Measurements from ENCODE around the gene ACADS.
"Not testable (repeated sequence)": the region's sequence is repeated elsewhere in the genome, so short reads cannot be mapped to it uniquely, and the experiment has no call there.

Gene ACADS

DNA sequence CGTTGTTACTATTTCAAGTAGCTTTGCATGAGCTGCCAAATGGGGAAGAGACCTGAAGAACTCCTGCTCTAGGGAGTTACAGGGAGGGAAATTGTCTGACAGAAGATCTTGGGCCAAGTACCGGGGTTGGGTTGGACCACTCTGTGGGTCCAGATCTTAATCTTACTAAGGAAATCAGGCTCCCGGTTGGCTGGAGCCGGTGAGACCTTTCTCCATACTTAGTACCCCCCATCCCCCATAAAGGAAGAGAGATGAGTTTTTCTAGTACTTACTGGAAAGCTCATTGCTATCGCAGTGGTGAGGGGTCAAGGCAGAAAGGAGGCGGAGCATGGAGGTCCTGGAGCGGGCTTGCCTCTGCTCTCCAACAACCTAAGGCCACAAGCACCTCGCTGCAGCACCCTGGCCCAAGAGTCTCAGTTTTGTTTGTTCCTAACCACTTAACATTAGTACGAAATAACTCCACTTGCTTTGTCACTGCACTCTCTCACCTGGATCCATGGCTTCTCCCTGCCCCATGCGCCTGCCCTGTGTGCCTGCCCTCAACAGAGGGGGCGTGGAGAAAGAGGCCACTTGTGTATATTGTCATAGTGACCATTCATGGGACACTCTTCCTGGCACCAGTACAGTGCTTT is 22.2 kb upstream of the ACADS start:
- DNase-seq = no peak

DNA sequence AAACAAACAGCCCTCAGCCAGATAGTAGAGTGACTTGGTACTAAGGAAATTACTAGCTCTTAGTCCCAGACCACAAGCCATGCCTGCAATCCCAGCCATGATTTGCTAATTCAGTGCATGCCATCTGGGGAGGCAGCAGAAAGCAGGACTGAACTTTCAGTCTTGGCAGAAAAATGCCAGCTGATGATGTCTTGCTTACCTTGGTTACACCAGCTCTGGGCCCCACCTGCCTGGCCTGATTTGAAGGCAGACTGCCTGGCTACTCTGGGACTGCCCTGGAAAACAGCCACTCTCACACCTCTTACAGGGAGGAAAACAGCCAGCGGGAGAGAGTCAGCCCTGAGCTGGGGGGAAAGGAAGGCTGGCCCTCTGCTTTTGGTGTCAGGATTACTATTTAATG is 20.0 kb upstream of the ACADS start:
- DNase-seq = no peak

DNA sequence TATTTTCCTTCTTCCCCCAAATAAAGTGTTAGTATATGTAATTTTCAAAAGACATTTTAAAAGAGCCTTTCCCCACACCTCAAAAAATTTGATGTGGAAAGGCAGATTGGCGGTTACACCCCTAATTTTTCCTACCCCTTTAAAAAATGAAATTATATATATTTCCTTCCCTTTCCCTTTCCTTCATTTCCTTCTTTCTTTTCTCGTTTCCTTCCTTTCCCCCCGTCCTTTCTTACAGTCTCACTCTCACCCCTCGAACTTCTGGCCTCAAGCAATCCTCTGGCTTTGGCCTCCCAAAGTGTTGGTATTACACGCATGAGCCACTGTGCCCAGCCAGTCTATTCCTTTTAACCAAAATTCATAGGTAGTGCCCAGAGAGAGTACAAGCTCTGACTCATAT is 19.6 kb upstream of the ACADS start:
- DNase-seq = no peak

DNA sequence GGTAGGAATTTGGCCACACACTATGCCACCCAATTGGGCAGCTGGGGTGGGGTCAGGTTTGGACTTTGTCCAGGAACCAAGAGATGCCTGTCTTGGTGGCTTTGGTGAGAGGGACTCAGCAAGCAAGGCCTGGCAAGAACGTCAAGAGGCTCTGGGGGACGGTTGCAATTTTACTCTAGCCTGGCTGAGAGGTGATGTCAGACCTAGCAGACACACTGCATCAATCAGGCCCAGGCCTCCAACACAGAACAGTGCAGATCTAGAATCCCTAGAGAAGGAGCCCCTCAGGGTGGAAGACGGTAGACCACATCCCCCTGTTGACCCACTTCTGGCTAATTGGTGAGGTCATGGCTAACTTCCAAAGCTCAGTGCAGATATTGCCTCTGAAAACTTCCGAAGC is 17.0 kb upstream of the ACADS start:
- no peak for DNase-seq

DNA sequence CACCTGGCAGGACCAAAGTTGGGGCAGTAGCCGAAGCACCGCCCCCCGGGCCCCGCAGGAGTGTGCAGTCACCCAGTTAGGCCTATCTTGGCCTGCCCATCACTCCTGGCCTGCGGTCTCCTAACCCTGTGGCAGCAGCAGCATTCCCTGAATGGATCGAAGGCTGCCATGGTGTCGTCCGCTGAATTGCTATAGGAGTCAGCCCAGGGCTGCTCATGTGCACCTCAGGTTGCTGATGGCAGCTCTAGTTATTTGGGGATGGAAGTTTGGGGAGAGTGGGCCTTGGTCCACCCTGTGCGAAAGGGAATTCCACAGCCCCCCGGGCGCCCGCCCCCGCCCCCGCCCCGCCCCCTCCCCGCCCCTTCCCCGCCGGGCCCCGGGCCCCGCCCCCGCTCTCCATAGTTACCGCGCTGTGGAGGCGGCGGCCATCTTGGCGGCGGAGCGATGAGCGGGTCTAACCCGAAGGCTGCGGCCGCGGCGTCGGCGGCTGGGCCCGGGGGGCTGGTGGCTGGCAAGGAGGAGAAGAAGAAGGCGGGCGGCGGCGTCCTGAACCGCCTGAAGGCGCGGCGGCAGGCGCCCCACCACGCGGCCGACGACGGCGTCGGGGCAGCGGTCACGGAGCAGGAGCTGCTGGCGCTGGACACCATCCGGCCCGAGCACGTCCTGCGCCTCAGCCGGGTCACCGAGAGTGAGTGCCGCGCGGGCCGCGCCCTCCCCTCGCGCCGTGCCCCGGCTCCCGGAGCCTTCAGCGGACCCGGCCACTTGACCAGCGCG is 15.4 kb upstream of the ACADS start, which contains the start of gene UNC119B:
Gene UNC119B (plus strand): TSS at position 428 of the 774 bp plus-strand sequence. CDS start 17 bp downstream, at position 445.
- DNase-seq = peak; percentile 81

DNA sequence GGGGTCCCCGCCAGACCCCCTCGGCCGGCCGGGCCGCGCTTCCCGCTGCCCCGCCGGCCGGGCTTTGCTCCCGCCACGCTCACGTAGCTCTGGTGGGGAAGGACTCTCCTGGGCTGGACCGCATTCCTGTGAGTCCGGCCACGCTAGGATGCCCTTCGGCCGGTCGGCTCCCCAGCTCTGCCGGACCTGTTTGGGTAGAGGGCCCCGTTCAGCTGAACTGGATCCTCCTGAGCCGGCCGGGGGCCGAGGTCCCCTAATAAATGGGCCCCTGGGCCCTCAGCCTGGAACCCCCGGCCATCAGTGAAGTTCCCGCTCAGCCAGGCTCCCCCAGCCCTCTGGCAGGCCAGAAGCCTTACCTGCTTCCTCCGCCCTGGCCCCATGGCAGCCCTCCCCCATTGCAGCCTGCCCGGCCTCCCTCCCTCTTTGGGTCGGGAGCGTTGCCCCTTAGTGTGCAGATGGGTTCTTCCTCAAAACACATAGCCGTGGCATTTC is 14.8 kb upstream of the ACADS start:
- peak; percentile 38 to 47 for DNase-seq

DNA sequence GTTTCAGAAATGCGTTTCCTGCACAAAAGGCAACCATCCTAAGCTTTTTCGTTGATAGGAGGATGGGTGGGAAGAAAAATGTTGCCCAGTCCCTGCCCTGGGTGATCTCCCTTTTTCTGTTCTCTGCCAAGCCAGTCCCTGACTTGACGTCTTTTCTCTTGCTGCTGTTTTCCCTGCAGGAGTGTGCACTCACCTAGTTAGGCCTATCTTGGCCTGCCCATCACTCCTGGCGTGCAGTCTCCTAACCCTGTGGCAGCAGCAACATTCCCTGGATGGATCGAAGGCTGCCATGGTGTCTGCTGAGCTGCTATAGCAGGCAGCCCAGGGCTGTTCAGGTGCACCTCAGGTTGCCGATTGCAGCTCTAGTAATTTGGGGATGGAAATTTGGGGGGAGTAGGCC is 14.2 kb upstream of the ACADS start:
- no peak for DNase-seq

DNA sequence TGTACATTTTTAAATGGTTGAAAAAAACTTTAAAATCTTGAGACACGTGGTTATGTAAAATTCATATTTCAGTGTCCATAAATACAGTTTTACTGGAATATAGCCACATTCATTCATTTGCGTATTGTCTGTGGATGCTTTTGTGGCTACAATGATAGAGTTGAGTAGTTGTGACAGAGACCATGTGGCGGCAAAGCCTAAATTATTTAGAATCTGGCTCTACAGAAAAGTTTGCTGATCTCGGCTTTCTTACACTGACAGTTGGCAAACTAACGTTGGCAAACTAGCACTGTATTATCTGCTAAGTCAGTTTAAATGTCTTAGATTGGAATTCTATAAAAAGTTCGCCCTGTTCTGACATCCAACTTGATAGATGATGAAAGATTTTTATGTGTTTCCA is 13.0 kb upstream of the ACADS start:
- no peak for DNase-seq

DNA sequence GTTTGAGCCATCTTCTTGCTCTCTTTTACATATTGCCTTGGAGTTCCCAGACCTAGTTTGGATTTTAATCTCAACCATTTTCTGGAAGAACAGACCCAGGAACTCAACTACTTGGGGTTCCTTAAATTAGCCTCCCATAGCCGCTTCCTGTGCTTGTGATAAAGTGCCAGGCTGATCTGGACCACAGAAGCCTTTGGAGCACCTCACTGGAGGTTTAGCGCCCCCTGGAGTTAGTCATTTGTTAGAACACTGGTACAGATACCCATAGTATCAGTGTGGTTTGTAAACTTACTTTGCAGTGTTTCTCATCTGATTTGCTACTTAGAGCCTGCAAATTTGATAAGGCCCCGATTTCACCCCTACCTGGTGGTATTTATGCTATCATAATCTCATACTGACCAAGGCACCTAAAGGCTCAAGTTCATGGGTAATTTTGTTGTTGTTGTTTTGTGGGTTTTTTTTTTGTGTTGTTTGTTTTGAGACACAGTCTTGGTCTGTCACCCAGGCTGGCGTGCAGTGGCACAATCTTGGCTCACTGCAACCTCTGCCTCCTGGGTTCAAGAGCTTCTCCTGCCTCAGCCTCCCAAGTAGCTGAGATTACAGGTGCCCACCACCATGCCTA is 11.7 kb upstream of the ACADS start:
- peak; percentile 63 to 80 for DNase-seq

DNA sequence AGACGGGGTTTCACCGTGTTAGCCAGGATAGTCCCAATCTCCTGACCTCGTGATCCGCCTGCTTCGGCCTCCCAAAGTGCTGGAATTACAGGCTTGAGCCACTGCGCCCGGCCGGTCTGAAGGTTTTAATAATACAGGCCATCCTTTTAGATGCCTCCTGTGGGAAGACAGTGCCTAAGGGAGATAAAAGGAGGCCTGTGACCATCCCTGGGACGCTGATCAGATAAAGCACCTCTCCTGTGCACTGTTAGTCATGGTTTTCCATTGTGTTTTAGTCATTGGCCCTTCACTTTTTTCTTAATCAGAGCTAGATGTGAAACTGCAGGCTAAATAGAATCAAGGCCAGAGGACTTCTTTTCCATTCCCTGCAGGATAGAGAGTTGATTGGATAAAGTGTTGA is 7.6 kb upstream of the ACADS start:
- DNase-seq = no peak

DNA sequence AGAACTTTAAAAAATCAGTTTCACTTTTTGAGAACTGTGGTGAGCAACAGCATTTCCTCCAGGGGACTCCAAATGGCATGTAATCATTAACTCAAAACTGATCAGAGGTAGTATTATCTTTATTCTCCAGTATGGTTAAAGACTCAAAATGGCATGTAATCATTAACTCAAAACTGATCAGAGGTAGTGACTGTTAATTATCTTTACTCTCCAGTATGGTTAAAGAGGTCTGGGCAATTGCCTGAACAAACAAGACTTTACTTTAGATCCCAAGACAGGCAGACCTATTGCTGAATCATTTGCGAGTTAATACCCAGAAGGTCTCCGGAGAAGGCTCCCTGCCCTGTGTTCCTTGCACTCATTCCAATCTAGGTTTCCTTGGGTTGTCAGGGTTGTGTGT is 6.6 kb upstream of the ACADS start:
- DNase-seq = no peak

DNA sequence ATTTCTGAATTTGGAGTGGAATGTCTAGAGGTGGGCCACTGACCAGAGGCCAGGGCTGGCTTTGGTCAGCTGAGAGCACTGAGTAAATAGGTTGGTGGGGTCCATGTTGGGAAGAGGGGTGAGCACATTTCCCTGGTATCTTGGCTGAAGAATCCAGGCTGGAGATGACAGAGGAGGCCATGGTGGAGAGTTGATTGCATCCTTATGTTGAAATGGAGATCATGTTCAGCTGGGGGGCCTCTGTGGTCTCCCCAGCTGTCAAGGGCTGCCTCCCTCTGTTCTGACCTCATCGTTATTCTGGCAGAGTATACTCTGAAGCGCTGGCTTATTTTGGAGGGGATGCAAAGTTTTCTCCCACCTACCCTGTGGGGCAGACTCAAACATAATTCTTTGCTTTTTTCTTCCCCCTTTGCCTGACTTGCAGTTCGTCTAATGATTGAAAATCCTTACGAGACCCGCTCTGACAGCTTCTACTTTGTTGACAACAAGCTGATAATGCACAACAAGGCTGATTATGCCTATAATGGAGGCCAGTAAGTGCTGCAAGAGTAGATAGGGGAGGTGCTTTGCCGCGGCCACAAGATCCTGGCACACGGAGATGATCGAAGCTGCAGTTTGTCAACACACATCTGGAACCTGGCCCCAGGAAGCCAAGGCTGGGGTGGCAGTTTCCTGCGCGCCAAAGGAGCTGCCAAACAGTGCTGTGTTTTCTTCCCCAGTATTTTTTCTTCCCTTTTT is 6.0 kb upstream of the ACADS start:
- DNase-seq = no peak

DNA sequence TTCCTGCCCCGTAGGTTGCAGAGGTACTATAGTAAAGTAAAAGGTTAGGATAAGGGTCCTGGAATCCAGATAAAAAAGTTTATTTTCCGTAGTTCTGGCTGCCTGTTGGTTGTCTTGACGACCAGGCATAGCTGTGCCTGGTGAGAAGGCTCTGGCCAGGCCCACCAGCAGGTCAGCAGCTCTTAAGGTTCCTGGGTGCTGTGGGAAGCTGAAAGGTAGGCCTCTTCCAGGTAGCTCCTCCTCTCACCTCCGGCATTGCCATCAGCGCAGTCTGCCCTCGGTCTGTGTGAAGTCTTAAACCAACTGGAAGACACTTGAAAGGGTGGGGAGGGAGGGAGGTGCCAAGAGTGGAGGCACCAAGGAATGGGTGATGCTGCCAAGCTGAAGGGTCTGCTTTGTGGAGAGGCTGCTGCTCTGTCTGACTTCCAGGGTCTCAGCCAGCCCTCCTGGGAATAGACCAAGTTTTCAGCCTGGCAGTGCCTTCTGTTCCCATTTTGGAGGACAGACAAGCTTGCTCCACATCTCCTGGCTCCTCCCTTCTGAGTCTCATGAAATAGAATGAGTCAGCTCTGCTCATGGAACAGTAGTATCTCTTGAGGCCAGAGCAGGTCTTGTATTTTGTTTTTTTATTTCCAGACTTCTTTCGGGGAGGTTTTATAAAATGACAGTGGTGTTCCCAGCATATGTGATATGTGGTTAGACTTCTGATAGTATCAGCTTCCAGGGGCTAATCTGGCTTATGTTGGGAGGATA is 5.2 kb upstream of the ACADS start:
- no peak for DNase-seq

DNA sequence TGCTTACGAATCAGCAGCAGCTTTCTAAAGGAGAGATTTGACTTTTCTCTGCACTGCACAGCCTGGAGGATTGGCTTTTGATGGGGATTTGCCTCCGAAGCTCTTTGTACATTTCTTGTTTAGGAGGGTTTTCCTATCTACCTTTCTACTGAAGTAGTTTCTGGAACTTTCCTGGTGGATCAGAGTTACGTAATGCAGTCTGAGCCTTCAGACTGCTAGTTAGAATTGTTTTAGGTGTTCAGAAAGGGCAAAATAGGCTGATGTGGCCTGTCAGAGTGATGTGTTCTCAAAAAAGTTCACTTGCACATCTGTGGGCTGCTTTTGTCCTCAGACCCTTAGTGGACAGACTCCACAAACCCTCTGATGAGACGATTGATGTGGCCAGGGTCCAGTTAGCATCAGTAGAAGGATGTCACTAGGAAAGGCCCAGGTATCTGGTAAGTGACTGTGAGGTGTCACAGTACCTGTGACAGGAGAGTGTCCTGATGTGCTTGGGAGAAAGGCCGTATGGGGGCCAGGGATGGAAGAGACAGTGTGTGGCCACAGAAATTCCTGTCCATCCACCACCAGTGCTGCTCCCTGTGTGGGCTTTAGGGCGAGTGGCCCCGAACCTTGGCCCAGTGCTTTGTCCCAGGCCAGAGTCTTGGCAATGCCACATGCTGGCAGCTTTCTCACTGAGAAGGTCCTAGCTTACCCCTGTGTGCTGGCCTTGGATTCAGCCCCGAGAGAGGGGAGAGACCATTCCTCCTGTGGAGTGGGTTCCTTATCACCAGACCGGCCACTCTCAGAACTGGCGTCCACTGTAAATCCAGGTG is 4.4 kb upstream of the ACADS start:
- no peak for DNase-seq

DNA sequence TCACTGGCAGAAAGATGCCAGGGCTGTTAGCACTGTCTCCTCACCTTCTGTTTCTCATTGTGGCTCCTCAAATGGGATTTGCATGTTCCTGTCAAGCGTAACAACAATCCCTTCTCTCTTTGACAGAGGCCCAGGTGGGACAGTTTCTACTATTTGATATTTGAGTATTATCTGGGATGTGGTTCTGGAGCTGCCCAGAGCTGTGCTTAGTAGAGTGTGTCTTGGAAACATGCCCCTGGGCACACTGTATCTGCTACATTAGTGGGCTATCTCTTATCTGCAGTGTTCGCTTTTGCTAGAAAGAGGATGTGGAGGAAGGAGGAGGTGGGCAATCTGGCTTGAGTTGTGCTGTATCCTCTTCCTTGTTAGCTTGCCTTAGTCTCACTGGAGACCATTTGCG is 3.8 kb upstream of the ACADS start:
- no peak for DNase-seq

DNA sequence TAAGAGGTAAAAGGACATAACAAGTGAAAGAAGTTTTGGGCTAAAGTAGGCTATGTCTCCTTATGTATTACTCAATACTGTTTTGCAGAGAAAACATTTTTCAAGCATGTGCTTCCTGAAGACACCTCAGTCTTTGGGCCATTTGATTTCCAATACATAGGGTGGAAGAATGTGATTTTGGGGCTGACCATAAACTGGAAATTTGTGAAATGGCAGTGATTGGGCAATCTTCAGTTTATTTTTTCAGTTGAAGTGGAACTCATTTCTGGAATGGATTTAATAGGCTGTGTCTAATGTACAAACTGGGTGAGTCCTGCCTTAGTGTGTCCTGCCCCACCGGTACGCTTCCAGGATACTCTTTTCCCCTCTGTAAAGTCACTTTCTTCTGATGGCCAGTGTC is 2.8 kb upstream of the ACADS start:
- no peak for DNase-seq

DNA sequence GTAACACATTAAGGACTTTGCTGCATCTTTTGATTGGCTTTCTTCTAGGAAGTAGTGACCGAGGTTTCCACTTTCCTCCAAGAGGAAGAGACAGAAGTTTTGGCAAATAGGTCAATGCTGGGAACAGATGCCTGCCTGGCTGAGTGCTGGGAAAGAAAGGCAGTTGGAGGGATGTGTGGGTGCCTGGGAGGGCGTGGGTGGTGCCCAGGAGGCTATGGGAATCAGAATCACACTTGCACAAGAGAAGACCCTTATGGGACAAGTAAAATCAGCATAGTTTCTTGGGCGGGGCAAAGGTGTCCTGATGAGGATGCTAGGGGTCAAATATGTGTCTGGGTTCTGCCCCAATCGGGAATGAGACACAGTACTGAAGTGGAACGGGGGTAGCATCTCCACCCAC is 906 bp upstream of the ACADS start:
- DNase-seq = no peak

DNA sequence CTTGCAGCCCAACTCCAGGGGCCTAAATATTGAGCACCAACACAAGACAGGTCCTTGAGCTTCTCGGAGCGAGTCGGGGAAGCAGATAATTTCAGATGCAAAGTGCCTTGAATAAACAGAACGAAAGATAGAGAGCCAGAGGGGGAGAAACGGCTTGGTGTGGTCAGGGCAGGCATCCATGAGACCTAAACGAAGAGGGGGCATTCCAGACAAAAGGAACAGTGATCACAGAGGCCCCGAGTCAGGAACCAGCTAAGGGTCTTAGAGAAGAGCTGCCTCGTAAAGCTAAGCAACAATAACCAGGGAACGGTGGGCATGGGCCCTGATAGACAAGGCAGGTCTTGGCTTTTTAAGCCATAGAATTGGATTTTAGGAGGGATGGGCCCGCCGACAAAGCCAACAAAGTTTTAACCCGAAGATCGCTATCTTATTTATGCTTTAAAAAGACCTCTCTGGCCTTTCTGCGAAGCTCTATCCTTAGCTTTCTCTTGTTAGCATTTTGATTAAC is 421 bp upstream of the ACADS start:
- no peak for DNase-seq

DNA sequence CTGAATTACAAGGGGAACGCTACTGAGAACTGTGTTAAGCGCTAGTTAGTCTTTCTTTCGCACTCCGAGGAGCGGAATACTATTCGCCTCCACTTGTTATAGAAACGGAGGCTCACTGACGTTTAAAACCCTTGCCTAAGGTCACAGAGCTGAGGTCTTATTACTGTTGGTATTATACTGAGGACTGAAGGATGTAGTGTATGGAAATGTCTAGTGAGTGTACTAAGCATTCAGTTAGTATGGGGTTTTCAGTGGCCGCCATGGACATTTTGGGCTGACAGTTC is 826 bp downstream of the ACADS start:
- no peak for DNase-seq

DNA sequence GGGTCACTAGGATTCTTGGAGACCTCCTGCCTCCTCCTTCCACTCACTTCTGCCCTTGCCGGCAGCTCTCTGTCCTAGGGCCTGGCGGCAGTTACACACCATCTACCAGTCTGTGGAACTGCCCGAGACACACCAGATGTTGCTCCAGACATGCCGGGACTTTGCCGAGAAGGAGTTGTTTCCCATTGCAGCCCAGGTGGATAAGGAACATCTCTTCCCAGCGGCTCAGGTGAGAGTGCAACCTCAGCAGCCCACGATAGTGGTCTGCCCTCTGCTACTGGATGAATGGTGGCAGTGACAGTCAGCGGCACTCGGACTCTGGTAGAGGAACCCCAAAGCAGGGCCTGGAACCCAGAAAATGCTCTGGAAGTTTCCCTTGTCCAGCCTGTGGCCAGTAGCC is 1.3 kb downstream of the ACADS start:
- DNase-seq = no peak

DNA sequence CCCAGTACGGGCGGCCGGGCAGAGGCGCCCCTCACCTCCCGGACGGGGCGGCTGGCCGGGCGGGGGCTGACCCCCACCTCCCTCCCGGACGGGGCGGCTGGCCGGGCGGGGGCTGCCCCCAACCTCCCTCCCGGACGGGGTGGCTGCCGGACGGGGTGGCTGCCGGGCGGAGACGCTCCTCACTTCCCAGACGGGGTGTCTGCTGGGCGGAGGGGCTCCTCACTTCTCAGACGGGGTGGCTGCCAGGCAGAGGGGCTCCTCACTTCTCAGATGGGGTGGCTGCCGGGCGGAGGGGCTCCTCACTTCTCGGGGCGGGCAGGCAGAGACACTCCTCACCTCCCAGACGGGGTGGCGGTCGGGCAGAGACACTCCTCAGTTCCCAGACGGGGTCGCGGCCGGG is 6.6 kb downstream of the ACADS start:
- DNase-seq = not testable (repeated sequence)

DNA sequence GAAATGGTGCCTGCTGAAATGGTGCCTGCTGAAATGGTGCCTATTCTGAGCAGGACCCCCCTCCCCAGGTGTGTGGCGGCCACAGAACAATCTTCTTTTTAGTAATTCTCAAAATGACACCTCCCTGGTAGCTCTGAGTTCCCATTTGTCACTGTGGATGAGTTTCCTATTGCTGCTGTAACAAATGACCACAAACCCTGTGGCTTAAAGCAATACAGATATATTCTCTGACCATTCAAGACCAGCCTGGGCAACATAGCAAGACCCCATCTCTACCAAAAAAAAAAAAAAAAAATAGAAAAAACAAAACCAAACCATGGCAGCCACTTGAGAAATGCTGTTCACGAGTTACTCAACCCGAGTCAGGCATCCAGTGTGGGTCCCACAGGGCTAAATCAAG is 7.9 kb downstream of the ACADS start:
- DNase-seq = no peak

All from stimulated activated CD4-positive, alpha-beta T cell treated with anti-CD3 and anti-CD28 coated beads, Interleukin-2, amount 100 ng/mL, for 24 hours (primary cell).